ENCODE measurements around the gene NEK11.

- TF ChIP-seq, protein P1, sequence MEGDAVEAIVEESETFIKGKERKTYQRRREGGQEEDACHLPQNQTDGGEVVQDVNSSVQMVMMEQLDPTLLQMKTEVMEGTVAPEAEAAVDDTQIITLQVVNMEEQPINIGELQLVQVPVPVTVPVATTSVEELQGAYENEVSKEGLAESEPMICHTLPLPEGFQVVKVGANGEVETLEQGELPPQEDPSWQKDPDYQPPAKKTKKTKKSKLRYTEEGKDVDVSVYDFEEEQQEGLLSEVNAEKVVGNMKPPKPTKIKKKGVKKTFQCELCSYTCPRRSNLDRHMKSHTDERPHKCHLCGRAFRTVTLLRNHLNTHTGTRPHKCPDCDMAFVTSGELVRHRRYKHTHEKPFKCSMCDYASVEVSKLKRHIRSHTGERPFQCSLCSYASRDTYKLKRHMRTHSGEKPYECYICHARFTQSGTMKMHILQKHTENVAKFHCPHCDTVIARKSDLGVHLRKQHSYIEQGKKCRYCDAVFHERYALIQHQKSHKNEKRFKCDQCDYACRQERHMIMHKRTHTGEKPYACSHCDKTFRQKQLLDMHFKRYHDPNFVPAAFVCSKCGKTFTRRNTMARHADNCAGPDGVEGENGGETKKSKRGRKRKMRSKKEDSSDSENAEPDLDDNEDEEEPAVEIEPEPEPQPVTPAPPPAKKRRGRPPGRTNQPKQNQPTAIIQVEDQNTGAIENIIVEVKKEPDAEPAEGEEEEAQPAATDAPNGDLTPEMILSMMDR (IDR thresholded peaks at IDR 0.05) = no peak
- TF ChIP-seq POLR2A (IDR thresholded peaks at IDR 0.05) = no peak
These were observed 29.4 kb upstream of the NEK11 start for GRCh38 chr3:130997289-130997688.
